IPS-NIHi7 (cell line): ENCODE measurements around the gene VOPP1.
A peak's percentile ranks its signal among the peaks of the same experiment; 100 is the strongest.
"Not testable (repeated sequence)": the region's sequence is repeated elsewhere in the genome, so short reads cannot be mapped to it uniquely, and the experiment has no call there.

Experiments used
- DNase-seq: peaks from one replicate; pipeline ENCODE4 v3.0.0; 2012; ENCODE audit warnings: mixed read lengths; ENCODE audit errors: extremely low spot score

Gene VOPP1

GRCh38 chr7:55582656-55583055 lies 10.4 kb upstream of the VOPP1 start:
- not testable (repeated sequence) for DNase-seq

- DNase-seq, result no peak
Measured at GRCh38 chr7:55576753-55577152, 4.5 kb upstream of the VOPP1 start.

GRCh38 chr7:55575733-55576132 lies 3.4 kb upstream of the VOPP1 start:
- no peak for DNase-seq

- DNase-seq, result no peak
Measured at GRCh38 chr7:55575098-55575497, 2.8 kb upstream of the VOPP1 start.

GRCh38 chr7:55574051-55574717 lies 1.9 kb upstream of the VOPP1 start:
- no peak for DNase-seq

- DNase-seq, result no peak
Measured at GRCh38 chr7:55573234-55573900, 1.1 kb upstream of the VOPP1 start.

GRCh38 chr7:55571511-55572377 lies 558 bp downstream of the VOPP1 start:
- peak; percentile 70 for DNase-seq

GRCh38 chr7:55570939-55571338 lies 1.4 kb downstream of the VOPP1 start:
- no peak for DNase-seq

GRCh38 chr7:55570218-55570873 lies 2.0 kb downstream of the VOPP1 start:
- no peak for DNase-seq

GRCh38 chr7:55569797-55570196 lies 2.5 kb downstream of the VOPP1 start:
- DNase-seq, result no peak

- DNase-seq, result no peak
Measured at GRCh38 chr7:55569269-55569663, 3.0 kb downstream of the VOPP1 start.

- no peak for DNase-seq
Measured at GRCh38 chr7:55568613-55569268, 3.6 kb downstream of the VOPP1 start.

GRCh38 chr7:55567571-55567970 lies 4.7 kb downstream of the VOPP1 start:
- no peak for DNase-seq

- DNase-seq, result no peak
Measured at GRCh38 chr7:55565681-55566080, 6.6 kb downstream of the VOPP1 start.

GRCh38 chr7:55563596-55564325 lies 8.5 kb downstream of the VOPP1 start:
- DNase-seq, result no peak

GRCh38 chr7:55561690-55562089 lies 10.6 kb downstream of the VOPP1 start:
- no peak for DNase-seq

GRCh38 chr7:55558962-55559920 lies 13.1 kb downstream of the VOPP1 start:
- no peak for DNase-seq

- peak; percentile 51 for DNase-seq
Measured at GRCh38 chr7:55557666-55558188, 14.6 kb downstream of the VOPP1 start.

- no peak for DNase-seq
Measured at GRCh38 chr7:55556492-55556891, 15.8 kb downstream of the VOPP1 start.
